CD14-positive monocyte (primary cell): ENCODE data around the gene KASH5. TPM values are rescaled to one million over a fixed set of nuclear protein-coding genes. Genes with fewer than 3 reads are reported as not detected.

Experiments used
- DNase-seq, 3 donors: peaks; one replicate each; pipeline ENCODE4 v3.0.0-alpha.2; 2011 to 2022
- H2AFZ ChIP-seq: 2 replicates; pipeline ENCODE4 v1.6.0; 2012; ENCODE audit warnings: mild to moderate bottlenecking, low read depth, low read length, inconsistent platforms; ENCODE audit not compliant: insufficient read depth, poor library complexity, severe bottlenecking
- H3K27ac ChIP-seq, 2 donors: 1 replicate in 1 of 2; 2 replicates in 1 of 2; pipeline ENCODE4 v1.5.1; 2012 to 2013; ENCODE audit warnings: low read length in 2 of 2, control low read depth in 1 of 2, inconsistent platforms in 1 of 2, low read depth in 1 of 2, mild to moderate bottlenecking in 1 of 2
- H3K27me3 ChIP-seq, 2 donors: one replicate each; pipeline versions ENCODE4 v1.6.0 to v1.6.1; 2011 to 2013; ENCODE audit warnings: low read length in 2 of 2; ENCODE audit not compliant: control insufficient read depth in 2 of 2, insufficient read depth in 2 of 2
- H3K36me3 ChIP-seq, 2 donors: replicated peaks in 1 of 2; 1 replicate in 1 of 2; 2 replicates in 1 of 2; pipeline versions ENCODE4 v1.5.1 to v1.6.1; 2012 to 2013; ENCODE audit warnings: low read length in 2 of 2, control low read depth in 1 of 2, inconsistent platforms in 1 of 2, mild to moderate bottlenecking in 1 of 2; ENCODE audit not compliant: insufficient read depth in 2 of 2, control insufficient read depth in 1 of 2
- H3K4me1 ChIP-seq, 2 donors: 1 replicate in 1 of 2; 2 replicates in 1 of 2; pipeline versions ENCODE4 v1.5.1 to v1.6.1; 2012 to 2013; ENCODE audit warnings: low read length in 2 of 2, control low read depth in 1 of 2, inconsistent platforms in 1 of 2, mild to moderate bottlenecking in 1 of 2, moderate library complexity in 1 of 2; ENCODE audit not compliant: insufficient read depth in 2 of 2, control insufficient read depth in 1 of 2
- H3K4me2 ChIP-seq: replicated peaks from 2 replicates; pipeline ENCODE3; 2012; ENCODE audit warnings: low read length, moderate library complexity, mild to moderate bottlenecking; ENCODE audit not compliant: poor library complexity, severe bottlenecking; ENCODE audit errors: extremely low read depth
- H3K4me3 ChIP-seq, 3 experiments: fragments of 200-600 bp in 1 of 3; sonication (generic) in 1 of 3; replicated peaks in 1 of 3; 1 replicate in 2 of 3; 2 replicates in 1 of 3; pipeline ENCODE4 v1.5.1; 2011 to 2013; ENCODE audit warnings: low read length in 3 of 3, mild to moderate bottlenecking in 3 of 3, control low read depth in 2 of 3, low read depth in 2 of 3, inconsistent platforms in 1 of 3, moderate library complexity in 1 of 3
- H3K79me2 ChIP-seq: 2 replicates; pipeline ENCODE4 v1.6.0; 2012; ENCODE audit warnings: mild to moderate bottlenecking, control low read depth, inconsistent platforms, low read length, moderate library complexity; ENCODE audit not compliant: insufficient read depth
- H3K9ac ChIP-seq: 2 replicates; pipeline ENCODE4 v1.6.0; 2017; ENCODE audit warnings: low read length, mild to moderate bottlenecking; ENCODE audit not compliant: insufficient read depth, poor library complexity, severe bottlenecking
- H3K9me3 ChIP-seq, 2 donors: replicated peaks in 1 of 2; 1 replicate in 1 of 2; 2 replicates in 1 of 2; pipeline versions ENCODE4 v1.5.1 to v1.6.1; 2012 to 2013; ENCODE audit warnings: low read length in 2 of 2, control low read depth in 1 of 2; ENCODE audit not compliant: control insufficient read depth in 1 of 2, insufficient read depth in 1 of 2
- H4K20me1 ChIP-seq: 2 replicates; pipeline ENCODE4 v1.6.0; 2012; ENCODE audit warnings: mild to moderate bottlenecking, low read length, control low read depth, moderate library complexity; ENCODE audit not compliant: insufficient read depth
- H3K27ac Mint-ChIP-seq, 7 donors: one replicate each; pipeline ENCODE4 v1.8.0; 2020; ENCODE audit warnings: mild to moderate bottlenecking in 7 of 7, mixed read lengths in 7 of 7, moderate library complexity in 6 of 7, inconsistent platforms in 2 of 7
- H3K27me3 Mint-ChIP-seq, 3 donors: one replicate each; pipeline ENCODE4 v1.8.0; 2021 to 2022; ENCODE audit warnings: low read depth in 3 of 3, mild to moderate bottlenecking in 3 of 3, mixed read lengths in 3 of 3, moderate library complexity in 3 of 3, inconsistent platforms in 1 of 3
- H3K36me3 Mint-ChIP-seq, 2 donors: one replicate each; pipeline ENCODE4 v1.8.0; 2020; ENCODE audit warnings: mixed read lengths in 2 of 2, inconsistent platforms in 1 of 2, mild to moderate bottlenecking in 1 of 2
- H3K4me1 Mint-ChIP-seq: one replicate; pipeline ENCODE4 v1.8.0; 2020; ENCODE audit warnings: mild to moderate bottlenecking, mixed read lengths
- H3K4me3 Mint-ChIP-seq, 2 donors: one replicate each; pipeline ENCODE4 v1.8.0; 2020; ENCODE audit warnings: mild to moderate bottlenecking in 2 of 2, mixed read lengths in 2 of 2, moderate library complexity in 1 of 2
- H3K9me3 Mint-ChIP-seq, 7 donors: one replicate each; pipeline ENCODE4 v1.8.0; 2020 to 2022; ENCODE audit warnings: mixed read lengths in 7 of 7, mild to moderate bottlenecking in 6 of 7, moderate library complexity in 6 of 7, inconsistent platforms in 2 of 7
- CTCF ChIP-seq: fragments of 200-600 bp; IDR thresholded peaks from one replicate; pipeline ENCODE4 v1.8.0; 2022; ENCODE audit warnings: antibody characterized with exemption, mild to moderate bottlenecking
- WGBS: methylation state at CpG from one replicate; pipeline ENCODE4 v1.1.5; 2013; ENCODE audit warnings: missing lambda C conversion rate; ENCODE audit not compliant: insufficient coverage; 5-methylcytosine and 5-hydroxymethylcytosine counted together
- intact Hi-C, 2 donors: fragments of 100-400 bp; cut with micrococcal nuclease; formaldehyde crosslinking; loops; one replicate each; pipeline versions ENCODE4 v1.15.0 to v1.15.1; 2023
- polyA plus RNA-seq, 3 donors: library from polyadenylated mRNA; depleted of rRNA in 1 of 3; unstranded in 2 of 3; stranded (reverse) in 1 of 3; fragments of 300-500 nt in 2 of 3; fragments of >200 nt in 1 of 3; fragmentation: Illumina TruSeq in 2 of 3; gene quantifications; 1 replicate in 2 of 3; 2 replicates in 1 of 3; pipeline ENCODE4 v1.2.3, GENCODE V29; 2012 to 2021

The KASH5 gene
- polyA plus RNA-seq, 3 donors = not detected

- H3K4me1 ChIP-seq = peaks cover 15 to 17% of the 10 kb centered on the region in 2 donors
Observed at GRCh38 chr19:49407079-49407478, 19.0 kb downstream of the KASH5 start.

GRCh38 chr19:49407482-49408015 is 19.5 kb downstream of the KASH5 start:
- Histone ChIP-seq H2AFZ (no peak overlapping the region), H3K36me3 (no peaks in the 10 kb centered on the region), H4K20me1 (no peaks in the 10 kb centered on the region), H3K9me3 (no peaks in the 10 kb centered on the region), H3K4me2 (no peak overlapping the region), H3K4me1 (peaks cover 15 to 17% of the 10 kb centered on the region in 2 donors), H3K79me2 (no peaks in the 10 kb centered on the region), H3K27ac (no peak overlapping the region), H3K4me3 (no peak overlapping the region), H3K9ac (no peak overlapping the region), H3K27me3 (no peaks in the 10 kb centered on the region)
- no peak for TF ChIP-seq CTCF
- Mint-ChIP-seq H3K9me3 (peaks cover 0 to 5% (median 0%) of the 10 kb centered on the region in 7 donors), H3K4me1 (peaks cover 28% of the 10 kb centered on the region), H3K27me3 (peaks cover 5 to 11% (median 6%) of the 10 kb centered on the region in 3 donors), H3K36me3 (no peaks in the 10 kb centered on the region), H3K4me3 (no peak overlapping the region), H3K27ac (no peak overlapping the region)
- intact Hi-C loops = no loop called here
- 91% methylated on average over 16 of the region's 16 CpGs for WGBS
- no peak for DNase-seq

More at GRCh38 chr19:49407079-49407478, 19.0 kb downstream of the KASH5 start:
- Histone ChIP-seq H4K20me1 (no peaks in the 10 kb centered on the region), H3K79me2 (no peaks in the 10 kb centered on the region), H3K9ac (no peak overlapping the region), H3K9me3 (no peaks in the 10 kb centered on the region), H3K4me2 (no peak overlapping the region), H3K27ac (no peak overlapping the region), H3K4me3 (no peak overlapping the region), H2AFZ (no peak overlapping the region), H3K27me3 (no peaks in the 10 kb centered on the region), H3K36me3 (no peaks in the 10 kb centered on the region)
- peaks cover 5 to 8% (median 6%) of the 10 kb centered on the region in 3 donors for H3K27me3 Mint-ChIP-seq
- TF ChIP-seq CTCF = no peak
- H3K4me1 Mint-ChIP-seq = peaks cover 26% of the 10 kb centered on the region
- 100% methylated on average over 3 of the region's 7 CpGs for WGBS
- H3K9me3 Mint-ChIP-seq = peaks cover 0 to 5% (median 0%) of the 10 kb centered on the region in 7 donors
- H3K36me3 Mint-ChIP-seq = no peaks in the 10 kb centered on the region
- DNase-seq = no peak
- H3K27ac Mint-ChIP-seq = no peak overlapping the region
- no peak overlapping the region for H3K4me3 Mint-ChIP-seq
- intact Hi-C loops = no loop called here
